HepG2 (cell line): ENCODE results near the gene AKIRIN1. TPM values are rescaled to one million over a fixed set of nuclear protein-coding genes. Genes with fewer than 3 reads are reported as not detected.

ENCODE experiments used
- ATAC-seq: fragments of 200-7000 bp; cut with Tn5 transposase; 3 replicates; pipeline ENCODE4 v1.9.1; 2020; ENCODE audit warnings: mild to moderate bottlenecking, moderate library complexity
- BruUV-seq: library from RNA; stranded (reverse); fragments of 400-500 nt; replicated peaks from 2 replicates; lab custom pipeline; 2021; lab: Mats Ljungman, UMichigan
- CTCF ChIA-PET: fragments of 300-600 bp; formaldehyde crosslinking; extraction: SDS; loops from one replicate; lab custom pipeline; 2021; ENCODE audit warnings: low total read pairs, inconsistent platforms, low intra/inter-chr PET ratio; lab: Yijun Ruan, JAX
- POLR2A ChIA-PET: fragments of 350-600 bp; sonication (Branson Sonifier 250); formaldehyde crosslinking; loops from one replicate; lab custom pipeline; 2020; ENCODE audit warnings: antibody characterized with exemption, inconsistent platforms; lab: Yijun Ruan, JAX
- DNase-seq: peaks from one replicate; pipeline ENCODE4 v3.0.0-alpha.2; 2015; ENCODE audit warnings: low spot score
- FAIRE-seq: peaks from 3 replicates; lab custom pipeline; 2011; peaks lifted over from hg19 to GRCh38; lab: Jason Lieb, UNC
- H2AFZ ChIP-seq: one replicate; pipeline ENCODE4 v1.6.1; 2011; ENCODE audit warnings: low read length, inconsistent platforms
- H3K27ac ChIP-seq: fragments of 300-600 bp; 3 replicates; pipeline ENCODE4 v1.8.0; 2011; ENCODE audit warnings: mixed run types, mild to moderate bottlenecking, mixed read lengths, low read length, inconsistent platforms; ENCODE audit not compliant: insufficient read depth; ENCODE audit errors: extremely low read length
- H3K27me3 ChIP-seq, 2 experiments: fragments of 200-600 bp in 1 of 2; 2 replicates in 1 of 2; 3 replicates in 1 of 2; pipeline versions ENCODE4 v1.6.0 to v1.8.0; 2011; ENCODE audit warnings: low read length in 2 of 2, mild to moderate bottlenecking in 2 of 2, moderate library complexity in 2 of 2, inconsistent platforms in 1 of 2; ENCODE audit not compliant: insufficient read depth in 2 of 2, control insufficient read depth in 1 of 2
- H3K36me3 ChIP-seq, 2 experiments: fragments of 200-600 bp in 1 of 2; replicated peaks in 1 of 2; 2 replicates in 1 of 2; 3 replicates in 1 of 2; pipeline versions ENCODE4 v1.5.1 to v1.8.0; 2011; ENCODE audit warnings: low read length in 2 of 2, inconsistent platforms in 1 of 2; ENCODE audit not compliant: insufficient read depth in 2 of 2, control insufficient read depth in 1 of 2
- H3K4me1 ChIP-seq: 2 replicates; pipeline ENCODE4 v1.5.1; 2012; ENCODE audit warnings: low read length, inconsistent platforms; ENCODE audit not compliant: insufficient read depth
- H3K4me2 ChIP-seq: 2 replicates; pipeline ENCODE4 v1.6.0; 2011; ENCODE audit warnings: low read depth, low read length, inconsistent platforms
- H3K4me3 ChIP-seq, 3 experiments: fragments of 200-600 bp in 1 of 3; sonication (generic), shearing (Covaris generic) in 1 of 3; replicated peaks in 1 of 3; 2 replicates each; pipeline ENCODE4 v1.5.1; 2011 to 2016; ENCODE audit warnings: low read length in 3 of 3, inconsistent platforms in 2 of 3, low read depth in 2 of 3, mild to moderate bottlenecking in 2 of 3, control low read depth in 1 of 3, mixed read lengths in 1 of 3; ENCODE audit not compliant: insufficient read depth in 1 of 3
- H3K79me2 ChIP-seq: one replicate; pipeline ENCODE4 v1.6.1; 2011; ENCODE audit warnings: low read length, inconsistent platforms; ENCODE audit not compliant: insufficient read depth
- H3K9ac ChIP-seq: 2 replicates; pipeline ENCODE4 v1.6.0; 2011; ENCODE audit warnings: mild to moderate bottlenecking, low read depth, low read length, inconsistent platforms; ENCODE audit not compliant: insufficient read depth
- H3K9me3 ChIP-seq: 2 replicates; pipeline ENCODE4 v1.5.1; 2012; ENCODE audit warnings: mild to moderate bottlenecking, low read length
- H4K20me1 ChIP-seq: 2 replicates; pipeline ENCODE4 v1.6.0; 2011; ENCODE audit warnings: inconsistent platforms, mild to moderate bottlenecking, low read length, moderate library complexity; ENCODE audit not compliant: insufficient read depth
- ARHGAP35 ChIP-seq: sonication (generic); formaldehyde crosslinking; IDR thresholded peaks from 2 replicates; pipeline ENCODE4 v1.9.0; 2022; ENCODE audit warnings: mild to moderate bottlenecking, inconsistent platforms, moderate library complexity, missing genetic modification reagents, borderline replicate concordance
- GATAD1 ChIP-seq: IDR thresholded peaks from 2 replicates; pipeline ENCODE4 v1.6.1; 2016; ENCODE audit warnings: missing genetic modification reagents, missing compliant biosample characterization
- HNF1B ChIP-seq: sonication (generic); formaldehyde crosslinking; IDR thresholded peaks from 2 replicates; pipeline ENCODE4 v1.5.1; 2020; ENCODE audit warnings: mild to moderate bottlenecking, moderate library complexity, missing genetic modification reagents
- IKZF4 ChIP-seq: sonication (generic); formaldehyde crosslinking; IDR thresholded peaks from 2 replicates; pipeline ENCODE4 v1.5.1; 2020; ENCODE audit warnings: borderline replicate concordance, mild to moderate bottlenecking, low read depth, missing genetic modification reagents; ENCODE audit errors: not compliant biosample characterization
- NCOR1 ChIP-seq: fragments of 200-600 bp; sonication (generic); IDR thresholded peaks from 2 replicates; pipeline ENCODE4 v1.7.0; 2017; ENCODE audit warnings: antibody characterized with exemption, low read length, borderline replicate concordance
- NRL ChIP-seq: sonication (generic); formaldehyde crosslinking; IDR thresholded peaks from 2 replicates; pipeline ENCODE4 v1.5.0; 2020; ENCODE audit warnings: missing genetic modification reagents, mild to moderate bottlenecking, moderate library complexity, borderline replicate concordance
- SALL1 ChIP-seq: sonication (generic); formaldehyde crosslinking; IDR thresholded peaks from 2 replicates; pipeline ENCODE4 v1.8.0; 2022; ENCODE audit warnings: mild to moderate bottlenecking, missing genetic modification reagents
- YY1 ChIP-seq: IDR thresholded peaks from 2 replicates; pipeline ENCODE4 v1.6.1; 2011; ENCODE audit warnings: low read length, low read depth, moderate library complexity, mild to moderate bottlenecking; ENCODE audit not compliant: insufficient read depth, insufficient replicate concordance
- ZBTB38 ChIP-seq: sonication (generic); formaldehyde crosslinking; IDR thresholded peaks from 2 replicates; pipeline ENCODE4 v1.5.1; 2020; ENCODE audit warnings: mild to moderate bottlenecking, missing genetic modification reagents
- ZNF121 ChIP-seq: sonication (generic); formaldehyde crosslinking; IDR thresholded peaks from 2 replicates; pipeline ENCODE4 v1.5.0; 2020; ENCODE audit warnings: mild to moderate bottlenecking, missing genetic modification reagents
- ZNF354B ChIP-seq: sonication (generic); formaldehyde crosslinking; IDR thresholded peaks from 2 replicates; pipeline ENCODE4 v1.8.0; 2022; ENCODE audit warnings: mild to moderate bottlenecking, missing genetic modification reagents
- ZNF451 ChIP-seq: sonication (generic); formaldehyde crosslinking; IDR thresholded peaks from 2 replicates; pipeline ENCODE4 v1.5.0; 2020; ENCODE audit warnings: mild to moderate bottlenecking, missing genetic modification reagents
- ZNF678 ChIP-seq: sonication (generic); formaldehyde crosslinking; IDR thresholded peaks from 2 replicates; pipeline ENCODE4 v1.4.0; 2020; ENCODE audit warnings: mild to moderate bottlenecking, missing genetic modification reagents
- WGBS: methylation state at CpG from one replicate; pipeline ENCODE4 v1.1.6; 2017; ENCODE audit warnings: low lambda C conversion rate; 5-methylcytosine and 5-hydroxymethylcytosine counted together
- in situ Hi-C: cut with HindIII; loops from 2 replicates; pipeline ENCODE4 v1.10.0; 2017; ENCODE audit warnings: low pct_unique_long_range_greater_than_20kb; ENCODE audit not compliant: extremely low pct_ligation_motif_present
- intact Hi-C: fragments of 100-400 bp; cut with micrococcal nuclease; formaldehyde crosslinking; loops from one replicate; pipeline ENCODE4 v1.10.0; 2022; ENCODE audit not compliant: unreplicated experiment
- polyA plus RNA-seq, 8 experiments: library from polyadenylated mRNA; depleted of rRNA in 3 of 8; stranded (reverse) in 7 of 8; unstranded in 1 of 8; fragments of >200 nt; fragmentation: Illumina TruSeq in 4 of 8; extraction: Trizol in 4 of 8; gene quantifications; 2 replicates each; pipeline versions ENCODE4 v1.2.1 to v1.2.3, GENCODE V29; 2011 to 2016; ENCODE audit warnings: low read depth in 4 of 8, missing spikeins in 1 of 8, mixed read lengths in 1 of 8; ENCODE audit not compliant: insufficient read depth in 1 of 8
- total RNA-seq, 5 experiments: library from RNA; depleted of rRNA; stranded (reverse); fragments of >200 nt; fragmentation: Illumina TruSeq; extraction: Trizol; gene quantifications; 2 replicates each; pipeline ENCODE4 v1.2.3, GENCODE V29; 2016; ENCODE audit warnings: low read depth in 1 of 5
- TF ChIP-seq, protein P1 (sequence below): sonication (generic); formaldehyde crosslinking; IDR thresholded peaks from 2 replicates; pipeline ENCODE4 v1.4.0; 2020; ENCODE audit warnings: missing genetic modification reagents

The AKIRIN1 gene
- total and polyA plus RNA-seq, 2 of the 13 experiments (the other 11 are each of a cell fraction or from before 2014, with no cell fraction given) = 123 to 157 TPM

- no peak for TF ChIP-seq ARHGAP35 (CRISPR knock-in tag)
- TF ChIP-seq, protein P1, sequence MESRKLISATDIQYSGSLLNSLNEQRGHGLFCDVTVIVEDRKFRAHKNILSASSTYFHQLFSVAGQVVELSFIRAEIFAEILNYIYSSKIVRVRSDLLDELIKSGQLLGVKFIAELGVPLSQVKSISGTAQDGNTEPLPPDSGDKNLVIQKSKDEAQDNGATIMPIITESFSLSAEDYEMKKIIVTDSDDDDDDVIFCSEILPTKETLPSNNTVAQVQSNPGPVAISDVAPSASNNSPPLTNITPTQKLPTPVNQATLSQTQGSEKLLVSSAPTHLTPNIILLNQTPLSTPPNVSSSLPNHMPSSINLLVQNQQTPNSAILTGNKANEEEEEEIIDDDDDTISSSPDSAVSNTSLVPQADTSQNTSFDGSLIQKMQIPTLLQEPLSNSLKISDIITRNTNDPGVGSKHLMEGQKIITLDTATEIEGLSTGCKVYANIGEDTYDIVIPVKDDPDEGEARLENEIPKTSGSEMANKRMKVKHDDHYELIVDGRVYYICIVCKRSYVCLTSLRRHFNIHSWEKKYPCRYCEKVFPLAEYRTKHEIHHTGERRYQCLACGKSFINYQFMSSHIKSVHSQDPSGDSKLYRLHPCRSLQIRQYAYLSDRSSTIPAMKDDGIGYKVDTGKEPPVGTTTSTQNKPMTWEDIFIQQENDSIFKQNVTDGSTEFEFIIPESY (CRISPR knock-in tag) = peak; percentile 83; the same call in 1 of the 2 replicates
- 0 out of 2 replicates have a peak, but pooled peaks have one; percentile 10 for TF ChIP-seq SALL1 (CRISPR knock-in tag)
- TF ChIP-seq ZNF121 (CRISPR knock-in tag) = peak; percentile 77; the same call in 1 of the 2 replicates
- no peak for TF ChIP-seq ZNF678
- no peak for TF ChIP-seq HNF1B (CRISPR knock-in tag)
- TF ChIP-seq, all 625 proteins: peak for 5
Measured at GRCh38 chr1:39048745-39049370, 57.8 kb downstream of the AKIRIN1 start (continued).

GRCh38 chr1:39050001-39050400 lies 58.9 kb downstream of the AKIRIN1 start:
- CTCF ChIA-PET = no interaction called here
- no TSS peak for BruUV-seq
- Histone ChIP-seq H3K9ac (no peak overlapping the region), H3K27ac (no peak overlapping the region), H3K27me3 (no peaks in the 10 kb centered on the region), H3K36me3 (no peaks in the 10 kb centered on the region), H3K9me3 (no peaks in the 10 kb centered on the region), H4K20me1 (no peaks in the 10 kb centered on the region), H3K4me2 (no peak overlapping the region), H3K79me2 (no peaks in the 10 kb centered on the region), H3K4me1 (no peaks in the 10 kb centered on the region), H3K4me3 (no peak overlapping the region), H2AFZ (no peak overlapping the region)
- POLR2A ChIA-PET = no interaction called here
- FAIRE-seq (no peak), ATAC-seq (no peak), DNase-seq (no peak)
- in situ Hi-C loops = no loop called here
- intact Hi-C loops = no loop called here
- 94% methylated on average over 4 of the region's 4 CpGs for WGBS
- no peak for TF ChIP-seq IKZF4
- no peak for TF ChIP-seq ZNF451 (CRISPR knock-in tag)
- TF ChIP-seq ZNF354B (CRISPR knock-in tag) = no peak
- no peak for TF ChIP-seq SALL1 (CRISPR knock-in tag)
- no peak for TF ChIP-seq ZBTB38
- TF ChIP-seq NCOR1 = no peak
- TF ChIP-seq NRL (CRISPR knock-in tag) = no peak
- TF ChIP-seq GATAD1 (CRISPR knock-in tag) = no peak
- no peak for TF ChIP-seq YY1
